GM10248 (cell line): ENCODE measurements around the gene SOX13.

ENCODE experiments used
- CTCF ChIA-PET: fragments of 300-600 bp; sonication (Branson Sonifier 250); formaldehyde crosslinking; extraction: SDS; loops from one replicate; lab custom pipeline; 2021; ENCODE audit warnings: antibody characterized with exemption; lab: Yijun Ruan, JAX
- POLR2A ChIA-PET: fragments of 350-650 bp; sonication (Branson Sonifier 250); formaldehyde crosslinking; extraction: SDS; loops from one replicate; lab custom pipeline; 2020; ENCODE audit warnings: antibody characterized with exemption; lab: Yijun Ruan, JAX
- DNase-seq: peaks from one replicate; pipeline ENCODE4 v3.0.0; 2012; ENCODE audit errors: extremely low spot score
- CTCF ChIP-seq: IDR thresholded peaks from 2 replicates; pipeline ENCODE4 v1.5.1; 2012; ENCODE audit warnings: mild to moderate bottlenecking, low read depth; ENCODE audit errors: extremely low read depth, missing control alignments, control extremely low read depth

The SOX13 gene

DNA sequence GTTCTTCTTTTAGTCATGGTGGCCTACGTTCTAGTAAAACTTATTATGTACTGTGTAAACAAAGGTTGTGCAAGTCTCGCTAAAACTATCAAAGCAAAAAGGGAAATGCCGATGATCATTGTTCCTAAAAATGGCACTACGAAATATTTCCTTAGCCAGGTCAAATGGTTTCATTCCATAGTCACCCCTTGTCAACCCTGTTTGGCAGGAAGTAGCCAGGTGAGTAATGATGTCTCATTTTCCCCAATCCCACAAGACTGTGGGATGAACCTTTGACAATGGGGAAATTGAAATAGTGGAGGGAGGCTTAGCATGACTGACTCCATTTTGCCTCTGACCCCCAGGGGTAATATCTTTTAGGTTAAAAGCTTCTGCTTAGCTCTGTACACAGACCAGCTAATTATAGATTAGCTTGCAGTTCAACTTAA is 98.8 kb downstream of the SOX13 start:
- DNase-seq = no peak
- POLR2A ChIA-PET = no interaction called here
- CTCF ChIA-PET = interaction anchor here (2.3 to 4.5 kb wide), 2 partner anchors 9 to 191 kb away, joined by 7 to 24 read pairs; no protein-coding TSS in a partner anchor
- no peak for TF ChIP-seq CTCF

- TF ChIP-seq CTCF = no peak
- ChIA-PET POLR2A (no interaction called here), CTCF (interaction anchor here (1.1 to 4.5 kb wide), 4 partner anchors 9 to 190 kb away, joined by 3 to 24 read pairs (median 6); no protein-coding TSS in a partner anchor)
- no peak for DNase-seq
Measured at GRCh38 chr1:204172404-204173029, 99.6 kb downstream of the SOX13 start.

GRCh38 chr1:204174958-204175357 is 102.0 kb downstream of the SOX13 start:
- CTCF ChIA-PET = interaction anchor here (0.8 to 4.5 kb wide), 5 partner anchors 9 to 186 kb away, joined by 3 to 24 read pairs (median 3); partner anchors contain the start of gene REN
- TF ChIP-seq CTCF = no peak
- DNase-seq = no peak
- POLR2A ChIA-PET = no interaction called here

- ChIA-PET CTCF (interaction anchor here (0.9 to 1.7 kb wide), 2 partner anchors 13 to 47 kb away, joined by 3 to 12 read pairs; no protein-coding TSS in a partner anchor), POLR2A (no interaction called here)
- no peak for DNase-seq
- TF ChIP-seq CTCF = no peak
Measured at GRCh38 chr1:204176049-204176448, 103.1 kb downstream of the SOX13 start.

DNA sequence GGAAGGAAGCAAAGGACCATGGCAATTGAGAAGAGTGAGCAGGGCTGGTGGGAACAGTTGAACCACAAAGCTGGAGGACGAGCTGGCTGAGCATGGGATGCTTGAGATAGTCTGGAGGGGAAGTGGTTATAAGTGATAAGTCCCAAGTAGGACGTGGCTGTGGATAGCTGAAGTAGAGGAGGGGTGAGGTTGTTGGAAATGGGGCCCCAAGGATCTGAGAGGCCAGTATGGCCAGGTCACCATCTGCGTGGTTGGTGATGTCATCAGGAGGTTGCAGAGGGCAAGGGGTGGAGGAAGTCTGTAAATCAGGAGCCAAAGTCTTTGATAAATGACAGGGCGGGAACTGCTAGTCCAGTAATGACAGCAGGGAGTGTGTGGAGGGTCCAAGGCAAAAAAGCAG is 104.2 kb downstream of the SOX13 start:
- POLR2A ChIA-PET = no interaction called here
- DNase-seq = no peak
- CTCF ChIA-PET = interaction anchor here (0.9 to 1.9 kb wide), 3 partner anchors 14 to 48 kb away, joined by 3 to 4 read pairs (median 4); no protein-coding TSS in a partner anchor
- TF ChIP-seq CTCF = no peak
